BJ (cell line): ENCODE measurements around the gene EEF1G. TPM values are rescaled to one million over a fixed set of nuclear protein-coding genes. Genes with fewer than 3 reads are reported as not detected.
A peak's percentile ranks its signal among the peaks of the same experiment; 100 is the strongest.

Experiments used
- CTCF ChIA-PET: fragments of 350-600 bp; formaldehyde crosslinking; extraction: SDS; loops from one replicate; lab custom pipeline; 2021; ENCODE audit warnings: antibody characterized with exemption, inconsistent platforms; lab: Yijun Ruan, JAX
- POLR2A ChIA-PET: fragments of 300-600 bp; sonication (Branson Sonifier 250); formaldehyde crosslinking; extraction: SDS; loops from one replicate; lab custom pipeline; 2021; ENCODE audit warnings: antibody characterized with exemption; lab: Charles Lee
- DNase-seq: peaks from one replicate; pipeline ENCODE4 v3.0.0-alpha.2; 2011; ENCODE audit warnings: low read depth
- H3K27me3 ChIP-seq: 2 replicates; pipeline ENCODE4 v1.6.0; 2011; ENCODE audit warnings: low read length; ENCODE audit not compliant: control insufficient read depth, insufficient read depth
- H3K36me3 ChIP-seq: 2 replicates; pipeline ENCODE4 v1.5.1; 2011; ENCODE audit warnings: low read length; ENCODE audit not compliant: control insufficient read depth, insufficient read depth
- H3K4me3 ChIP-seq: 2 replicates; pipeline ENCODE4 v1.5.1; 2011; ENCODE audit warnings: low read depth, mild to moderate bottlenecking, control low read depth, low read length
- CTCF ChIP-seq: IDR thresholded peaks from 2 replicates; pipeline ENCODE4 v1.5.1; 2011; ENCODE audit warnings: low read depth, mild to moderate bottlenecking, control low read depth, inconsistent platforms, low read length, moderate library complexity; ENCODE audit not compliant: insufficient read depth
- polyA plus RNA-seq: library from polyadenylated mRNA; depleted of rRNA; stranded (reverse); fragments of >200 nt; gene quantifications from 2 replicates; pipeline ENCODE4 v1.2.3, GENCODE V29; 2011

Gene EEF1G
- polyA plus RNA-seq, 1 experiment: 2,459 TPM

GRCh38 chr11:62577046-62577714, 3.5 kb upstream of the EEF1G start:
- H3K27me3 ChIP-seq: no peaks in the 10 kb centered on the region
- POLR2A ChIA-PET: no interaction called here
- CTCF ChIA-PET: interaction anchor here (1.6 kb wide), 1 partner anchor 35 kb away, joined by 7 read pairs; no protein-coding TSS in a partner anchor
- DNase-seq: no peak
- H3K4me3 ChIP-seq: no peak overlapping the region
- TF ChIP-seq CTCF: no peak
- peaks cover 12% of the 10 kb centered on the region for H3K36me3 ChIP-seq

- Histone ChIP-seq H3K36me3 (peaks cover 15% of the 10 kb centered on the region), H3K27me3 (no peaks in the 10 kb centered on the region), H3K4me3 (no peak overlapping the region; the same call in 1 of the 2 replicates)
- ChIA-PET POLR2A (no interaction called here), CTCF (interaction anchor here (1.4 to 2.3 kb wide), 2 partner anchors 181 to 288 kb away, joined by 3 to 11 read pairs; no protein-coding TSS in a partner anchor)
- TF ChIP-seq CTCF: no peak
- DNase-seq: no peak
Measured at GRCh38 chr11:62575837-62576236, 2.1 kb upstream of the EEF1G start.

- no peak for DNase-seq
- POLR2A ChIA-PET: no interaction called here
- no peak for TF ChIP-seq CTCF
- peaks cover 19% of the 10 kb centered on the region for H3K36me3 ChIP-seq
- CTCF ChIA-PET: interaction anchor here (0.5 to 2.8 kb wide), 7 partner anchors 10 to 306 kb away, joined by 3 to 16 read pairs (median 4); partner anchors contain the start of genes EML3, SLC3A2 and TUT1
- H3K27me3 ChIP-seq: no peaks in the 10 kb centered on the region
- peak overlapping the region; percentile 63 for H3K4me3 ChIP-seq
Measured at GRCh38 chr11:62575156-62575555, 1.5 kb upstream of the EEF1G start.

- POLR2A ChIA-PET: interaction anchor here (0.5 to 1.3 kb wide), 10 partner anchors 10 to 511 kb away, joined by 3 to 25 read pairs (median 5); partner anchors contain the start of genes HNRNPUL2, TUT1 and ZBTB3
- CTCF ChIA-PET: interaction anchor here (0.5 to 2.8 kb wide), 8 partner anchors 11 to 307 kb away, joined by 3 to 16 read pairs (median 5); partner anchors contain the start of genes EML3, SLC3A2 and TUT1
Measured at GRCh38 chr11:62574363-62575071, 826 bp upstream of the EEF1G start.

More at GRCh38 chr11:62574363-62575071, 826 bp upstream of the EEF1G start:
- Histone ChIP-seq H3K36me3 (peaks cover 21% of the 10 kb centered on the region), H3K27me3 (no peaks in the 10 kb centered on the region), H3K4me3 (peak overlapping the region; percentile 63)
- DNase-seq: no peak
- TF ChIP-seq CTCF: no peak
